Measurements from ENCODE around the gene KLRC1. TPM values are rescaled to one million over a fixed set of nuclear protein-coding genes. Genes with fewer than 3 reads are reported as not detected.

The KLRC1 gene
- not detected in 5 replicates for total RNA-seq (2022; extraction: Qiagen RNA extraction)

DNA sequence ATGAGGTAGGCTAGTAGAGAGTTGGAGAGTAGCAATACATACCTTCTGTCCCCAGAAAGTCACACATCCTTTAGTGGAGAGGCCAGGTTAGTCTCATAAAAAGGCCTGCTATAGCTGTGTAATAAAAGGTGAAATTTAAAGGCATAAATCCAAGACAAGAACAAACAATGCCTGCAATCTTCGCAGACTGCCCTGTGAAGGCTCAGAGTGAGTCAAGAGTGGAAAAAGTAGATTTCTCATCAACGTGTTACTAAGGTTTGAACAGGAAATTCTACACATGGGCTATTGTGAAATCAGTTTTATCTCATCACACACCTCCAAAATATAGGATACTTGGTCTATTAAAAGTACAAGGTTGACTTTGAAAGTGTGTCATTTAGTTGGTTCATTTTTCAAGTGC lies at the start of gene KLRC1:
Gene KLRC1, minus strand, starts transcription at position 222 of the 400 bp plus-strand sequence. CDS start 2,221 bp downstream, outside the sequence.

DNA sequence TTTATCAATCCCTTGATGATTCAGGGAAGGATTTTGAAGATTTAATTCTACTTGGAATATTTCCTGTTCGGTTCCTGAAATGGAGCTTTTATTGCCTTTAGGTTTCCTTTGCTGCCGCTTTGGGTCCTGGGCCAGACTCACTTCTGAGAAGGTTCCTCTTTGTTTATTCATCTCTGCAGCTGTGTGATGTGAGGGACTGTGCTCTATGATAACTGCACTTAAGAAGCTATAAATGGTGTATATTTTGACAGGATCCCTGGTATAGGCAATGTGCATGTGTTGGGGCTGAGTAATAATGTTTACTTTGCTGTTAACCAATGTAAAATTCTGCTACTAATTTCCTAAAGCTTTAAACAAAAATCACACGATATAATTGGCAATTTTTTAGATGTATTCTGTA lies 17.4 kb downstream of the KLRC1 start, which contains the start of gene KLRC2:
Gene KLRC2, minus strand, starts transcription at position 195 of the 400 bp plus-strand sequence. Its CDS starts 24 bp downstream, at position 171.

GRCh38 chr12:10420334-10420733 lies 32.8 kb downstream of the KLRC1 start, which contains the start of gene KLRC3:
KLRC3 (minus strand) TSS chr12:10420595; CDS start chr12:10420550, 45 bp downstream.

DNA sequence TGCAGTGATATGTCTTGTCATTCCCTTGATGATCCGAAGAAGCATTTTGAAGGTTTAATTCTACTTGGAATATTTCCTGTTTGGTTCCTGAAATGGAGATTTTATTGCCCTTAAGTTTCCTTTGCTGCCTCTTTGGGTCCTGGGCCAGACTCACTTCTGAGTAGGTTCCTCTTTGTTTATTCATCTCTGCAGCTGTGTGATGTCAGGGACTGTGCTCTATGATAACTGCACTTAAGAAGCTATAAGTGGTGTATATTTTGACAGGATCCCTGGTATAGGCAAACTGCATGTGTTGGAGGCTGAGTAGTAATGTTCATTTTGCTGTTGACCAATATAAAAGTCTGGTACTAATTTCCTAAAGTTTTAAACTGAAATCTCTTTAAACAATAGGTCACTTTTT lies 43.8 kb downstream of the KLRC1 start, which contains the start of gene KLRC4:
Gene KLRC4, minus strand, starts transcription at position 366 of the 400 bp plus-strand sequence. Its CDS starts 182 bp downstream, at position 184.

Other genes starting within 250 kb of the KLRC1 start
- 31.7 to 40.9 TPM (median 39.1 TPM) in 5 replicates for gene GABARAPL1, start 240.5 kb downstream of the KLRC1 start, total RNA-seq (2022; extraction: Qiagen RNA extraction)
- not detected in 5 replicates for gene KLRD1, start 145.5 kb downstream of the KLRC1 start, total RNA-seq (2022; extraction: Qiagen RNA extraction)
- gene KLRK1, start 63.3 kb downstream of the KLRC1 start, total RNA-seq (2022; extraction: Qiagen RNA extraction) = 0.08 TPM in 1 of 5 replicates, not detected in the others
- not detected in 5 replicates for gene KLRC4, start 43.6 kb downstream of the KLRC1 start, total RNA-seq (2022; extraction: Qiagen RNA extraction)
- 0.16 to 0.24 TPM (median 0.17 TPM) in 3 of 5 replicates, not detected in the others for gene KLRC3, start 32.8 kb downstream of the KLRC1 start, total RNA-seq (2022; extraction: Qiagen RNA extraction)
- gene KLRC2, start 17.4 kb downstream of the KLRC1 start, total RNA-seq (2022; extraction: Qiagen RNA extraction) = 1.4 to 2.2 TPM (median 1.7 TPM) in 5 replicates
- 0.43 to 0.97 TPM (median 0.52 TPM) in 5 replicates for gene EIF2S3B, start 52.5 kb upstream of the KLRC1 start, total RNA-seq (2022; extraction: Qiagen RNA extraction)
- gene MAGOHB, start 160.2 kb upstream of the KLRC1 start, total RNA-seq (2022; extraction: Qiagen RNA extraction) = 45.9 to 55.4 TPM (median 48.7 TPM) in 5 replicates
- gene STYK1, start 220.7 kb upstream of the KLRC1 start, total RNA-seq (2022; extraction: Qiagen RNA extraction) = 0.08 to 0.41 TPM (median 0.22 TPM) in 5 replicates